CD14-positive monocyte (primary cell): ENCODE data around the gene TSHZ2. TPM values are rescaled to one million over a fixed set of nuclear protein-coding genes. Genes with fewer than 3 reads are reported as not detected.

Experiments used
- DNase-seq, 3 donors: peaks; one replicate each; pipeline ENCODE4 v3.0.0-alpha.2; 2011 to 2022
- H2AFZ ChIP-seq: 2 replicates; pipeline ENCODE4 v1.6.0; 2012; ENCODE audit warnings: mild to moderate bottlenecking, low read depth, low read length, inconsistent platforms; ENCODE audit not compliant: insufficient read depth, poor library complexity, severe bottlenecking
- H3K27ac ChIP-seq, 2 donors: 1 replicate in 1 of 2; 2 replicates in 1 of 2; pipeline ENCODE4 v1.5.1; 2012 to 2013; ENCODE audit warnings: low read length in 2 of 2, control low read depth in 1 of 2, inconsistent platforms in 1 of 2, low read depth in 1 of 2, mild to moderate bottlenecking in 1 of 2
- H3K27me3 ChIP-seq, 2 donors: one replicate each; pipeline versions ENCODE4 v1.6.0 to v1.6.1; 2011 to 2013; ENCODE audit warnings: low read length in 2 of 2; ENCODE audit not compliant: control insufficient read depth in 2 of 2, insufficient read depth in 2 of 2
- H3K36me3 ChIP-seq, 2 donors: replicated peaks in 1 of 2; 1 replicate in 1 of 2; 2 replicates in 1 of 2; pipeline versions ENCODE4 v1.5.1 to v1.6.1; 2012 to 2013; ENCODE audit warnings: low read length in 2 of 2, control low read depth in 1 of 2, inconsistent platforms in 1 of 2, mild to moderate bottlenecking in 1 of 2; ENCODE audit not compliant: insufficient read depth in 2 of 2, control insufficient read depth in 1 of 2
- H3K4me1 ChIP-seq, 2 donors: 1 replicate in 1 of 2; 2 replicates in 1 of 2; pipeline versions ENCODE4 v1.5.1 to v1.6.1; 2012 to 2013; ENCODE audit warnings: low read length in 2 of 2, control low read depth in 1 of 2, inconsistent platforms in 1 of 2, mild to moderate bottlenecking in 1 of 2, moderate library complexity in 1 of 2; ENCODE audit not compliant: insufficient read depth in 2 of 2, control insufficient read depth in 1 of 2
- H3K4me2 ChIP-seq: replicated peaks from 2 replicates; pipeline ENCODE3; 2012; ENCODE audit warnings: low read length, moderate library complexity, mild to moderate bottlenecking; ENCODE audit not compliant: poor library complexity, severe bottlenecking; ENCODE audit errors: extremely low read depth
- H3K4me3 ChIP-seq, 3 experiments: fragments of 200-600 bp in 1 of 3; sonication (generic) in 1 of 3; replicated peaks in 1 of 3; 1 replicate in 2 of 3; 2 replicates in 1 of 3; pipeline ENCODE4 v1.5.1; 2011 to 2013; ENCODE audit warnings: low read length in 3 of 3, mild to moderate bottlenecking in 3 of 3, control low read depth in 2 of 3, low read depth in 2 of 3, inconsistent platforms in 1 of 3, moderate library complexity in 1 of 3
- H3K79me2 ChIP-seq: 2 replicates; pipeline ENCODE4 v1.6.0; 2012; ENCODE audit warnings: mild to moderate bottlenecking, control low read depth, inconsistent platforms, low read length, moderate library complexity; ENCODE audit not compliant: insufficient read depth
- H3K9ac ChIP-seq: 2 replicates; pipeline ENCODE4 v1.6.0; 2017; ENCODE audit warnings: low read length, mild to moderate bottlenecking; ENCODE audit not compliant: insufficient read depth, poor library complexity, severe bottlenecking
- H3K9me3 ChIP-seq, 2 donors: replicated peaks in 1 of 2; 1 replicate in 1 of 2; 2 replicates in 1 of 2; pipeline versions ENCODE4 v1.5.1 to v1.6.1; 2012 to 2013; ENCODE audit warnings: low read length in 2 of 2, control low read depth in 1 of 2; ENCODE audit not compliant: control insufficient read depth in 1 of 2, insufficient read depth in 1 of 2
- H4K20me1 ChIP-seq: 2 replicates; pipeline ENCODE4 v1.6.0; 2012; ENCODE audit warnings: mild to moderate bottlenecking, low read length, control low read depth, moderate library complexity; ENCODE audit not compliant: insufficient read depth
- H3K27ac Mint-ChIP-seq, 7 donors: one replicate each; pipeline ENCODE4 v1.8.0; 2020; ENCODE audit warnings: mild to moderate bottlenecking in 7 of 7, mixed read lengths in 7 of 7, moderate library complexity in 6 of 7, inconsistent platforms in 2 of 7
- H3K27me3 Mint-ChIP-seq, 3 donors: one replicate each; pipeline ENCODE4 v1.8.0; 2021 to 2022; ENCODE audit warnings: low read depth in 3 of 3, mild to moderate bottlenecking in 3 of 3, mixed read lengths in 3 of 3, moderate library complexity in 3 of 3, inconsistent platforms in 1 of 3
- H3K36me3 Mint-ChIP-seq, 2 donors: one replicate each; pipeline ENCODE4 v1.8.0; 2020; ENCODE audit warnings: mixed read lengths in 2 of 2, inconsistent platforms in 1 of 2, mild to moderate bottlenecking in 1 of 2
- H3K4me1 Mint-ChIP-seq: one replicate; pipeline ENCODE4 v1.8.0; 2020; ENCODE audit warnings: mild to moderate bottlenecking, mixed read lengths
- H3K4me3 Mint-ChIP-seq, 2 donors: one replicate each; pipeline ENCODE4 v1.8.0; 2020; ENCODE audit warnings: mild to moderate bottlenecking in 2 of 2, mixed read lengths in 2 of 2, moderate library complexity in 1 of 2
- H3K9me3 Mint-ChIP-seq, 7 donors: one replicate each; pipeline ENCODE4 v1.8.0; 2020 to 2022; ENCODE audit warnings: mixed read lengths in 7 of 7, mild to moderate bottlenecking in 6 of 7, moderate library complexity in 6 of 7, inconsistent platforms in 2 of 7
- CTCF ChIP-seq: fragments of 200-600 bp; IDR thresholded peaks from one replicate; pipeline ENCODE4 v1.8.0; 2022; ENCODE audit warnings: antibody characterized with exemption, mild to moderate bottlenecking
- WGBS: methylation state at CpG from one replicate; pipeline ENCODE4 v1.1.5; 2013; ENCODE audit warnings: missing lambda C conversion rate; ENCODE audit not compliant: insufficient coverage; 5-methylcytosine and 5-hydroxymethylcytosine counted together
- intact Hi-C, 2 donors: fragments of 100-400 bp; cut with micrococcal nuclease; formaldehyde crosslinking; loops; one replicate each; pipeline versions ENCODE4 v1.15.0 to v1.15.1; 2023
- polyA plus RNA-seq, 3 donors: library from polyadenylated mRNA; depleted of rRNA in 1 of 3; unstranded in 2 of 3; stranded (reverse) in 1 of 3; fragments of 300-500 nt in 2 of 3; fragments of >200 nt in 1 of 3; fragmentation: Illumina TruSeq in 2 of 3; gene quantifications; 1 replicate in 2 of 3; 2 replicates in 1 of 3; pipeline ENCODE4 v1.2.3, GENCODE V29; 2012 to 2021

TSHZ2 gene
- polyA plus RNA-seq, 3 donors: not detected

GRCh38 chr20:53411129-53411528 lies 439.0 kb downstream of the TSHZ2 start:
- DNase-seq: no peak
- Mint-ChIP-seq H3K27ac (no peak overlapping the region), H3K4me1 (peaks cover 4% of the 10 kb centered on the region), H3K36me3 (no peaks in the 10 kb centered on the region), H3K4me3 (no peak overlapping the region), H3K9me3 (no peaks in the 10 kb centered on the region), H3K27me3 (peaks cover 1 to 7% (median 2%) of the 10 kb centered on the region in 3 donors)
- TF ChIP-seq CTCF: no peak
- Histone ChIP-seq H3K9me3 (no peaks in the 10 kb centered on the region), H3K27ac (no peak overlapping the region), H3K4me1 (no peaks in the 10 kb centered on the region), H3K79me2 (no peaks in the 10 kb centered on the region), H3K4me2 (no peak overlapping the region), H3K36me3 (no peaks in the 10 kb centered on the region), H2AFZ (no peak overlapping the region), H4K20me1 (no peaks in the 10 kb centered on the region), H3K27me3 (no peaks in the 10 kb centered on the region), H3K9ac (no peak overlapping the region), H3K4me3 (no peak overlapping the region)
- intact Hi-C loops: no loop called here
- WGBS: 83% methylated on average over 2 of the region's 3 CpGs

- no peak for DNase-seq
- H2AFZ ChIP-seq: no peak overlapping the region
- no peaks in the 10 kb centered on the region for H3K9me3 ChIP-seq
- no peaks in the 10 kb centered on the region for H3K79me2 ChIP-seq
- no peaks in the 10 kb centered on the region for H3K27me3 ChIP-seq
- H3K36me3 Mint-ChIP-seq: no peaks in the 10 kb centered on the region
- no peak overlapping the region for H3K4me2 ChIP-seq
- H4K20me1 ChIP-seq: no peaks in the 10 kb centered on the region
- H3K4me3 Mint-ChIP-seq: no peak overlapping the region
- no peak overlapping the region for H3K27ac ChIP-seq
- no peaks in the 10 kb centered on the region for H3K4me1 ChIP-seq
- no peak overlapping the region for H3K9ac ChIP-seq
- no peak for TF ChIP-seq CTCF
- H3K27me3 Mint-ChIP-seq: peaks cover 1 to 7% (median 2%) of the 10 kb centered on the region in 3 donors
- WGBS: 100% methylated on average over 2 of the region's 4 CpGs
- no peaks in the 10 kb centered on the region for H3K9me3 Mint-ChIP-seq
- H3K4me3 ChIP-seq: no peak overlapping the region
- peak overlapping the region in 1 of 7 donors; percentile 38 for H3K27ac Mint-ChIP-seq
- no peaks in the 10 kb centered on the region for H3K36me3 ChIP-seq
- H3K4me1 Mint-ChIP-seq: peaks cover 4% of the 10 kb centered on the region
- intact Hi-C loops: no loop called here
Observed at GRCh38 chr20:53411891-53412290, 439.7 kb downstream of the TSHZ2 start.
